Upper lobe of left lung (tissue), 6 donors: ENCODE results near the gene PCSK2. TPM values are rescaled to one million over a fixed set of nuclear protein-coding genes. Genes with fewer than 3 reads are reported as not detected.

Source experiments
- ATAC-seq, 2 donors: fragments of 200-7000 bp; cut with Tn5 transposase; one replicate each; pipeline ENCODE4 v1.9.1; 2022; ENCODE audit warnings: mild to moderate bottlenecking in 2 of 2, moderate library complexity in 2 of 2; ENCODE audit not compliant: low FRiP score in 2 of 2
- DNase-seq, 2 donors: peaks; one replicate each; pipeline ENCODE4 v3.0.0-alpha.2; 2019 to 2020
- H3K27ac ChIP-seq, 4 donors: fragments of 200-600 bp; sonication (generic); one replicate each; pipeline ENCODE4 v1.5.1; 2016 to 2019
- H3K27me3 ChIP-seq, 4 donors: fragments of 200-600 bp; sonication (generic); one replicate each; pipeline ENCODE4 v1.5.1; 2017 to 2019
- H3K36me3 ChIP-seq, 4 donors: fragments of 200-600 bp; sonication (generic); one replicate each; pipeline ENCODE4 v1.5.1; 2016 to 2019
- H3K4me1 ChIP-seq, 4 donors: fragments of 200-600 bp; sonication (generic); one replicate each; pipeline ENCODE4 v1.5.1; 2018 to 2019
- H3K4me3 ChIP-seq, 4 donors: fragments of 200-600 bp; sonication (generic); one replicate each; pipeline ENCODE4 v1.5.1; 2017 to 2019; ENCODE audit warnings: mild to moderate bottlenecking in 2 of 4, moderate library complexity in 1 of 4
- H3K9me3 ChIP-seq, 4 donors: fragments of 200-600 bp; sonication (generic); one replicate each; pipeline ENCODE4 v1.5.1; 2018 to 2019
- CTCF ChIP-seq, 6 experiments: fragments of 450-650 bp in 4 of 6; fragments of 200-600 bp in 2 of 6; sonication (generic) in 2 of 6; IDR thresholded peaks; one replicate each; pipeline ENCODE4 v1.5.1; 2016 to 2019; ENCODE audit warnings: antibody characterized with exemption in 6 of 6
- EP300 ChIP-seq, 4 donors: sonication (generic); formaldehyde crosslinking; IDR thresholded peaks; one replicate each; pipeline ENCODE4 v1.5.1; 2017; ENCODE audit warnings: antibody characterized with exemption in 4 of 4, control low read depth in 2 of 4
- POLR2A ChIP-seq, 4 donors: fragments of 450-650 bp; IDR thresholded peaks; one replicate each; pipeline ENCODE4 v1.5.1; 2016 to 2017; ENCODE audit warnings: antibody characterized with exemption in 4 of 4, mild to moderate bottlenecking in 2 of 4
- POLR2AphosphoS5 ChIP-seq, 2 donors: sonication (generic); formaldehyde crosslinking; IDR thresholded peaks; one replicate each; pipeline ENCODE4 v1.5.1; 2017; ENCODE audit warnings: antibody characterized with exemption in 2 of 2
- WGBS, 2 donors: methylation state at CpG; one replicate each; pipeline ENCODE4 v1.1.5; 2017 to 2018; 5-methylcytosine and 5-hydroxymethylcytosine counted together
- total RNA-seq, 6 donors: library from RNA; depleted of rRNA in 4 of 6; stranded (reverse); fragments of >200 nt in 4 of 6; gene quantifications; one replicate each; pipeline versions ENCODE4 v1.1.0 to v1.2.1, GENCODE V29; 2016 to 2021
- donor health status: DM: no; HTN: no; CAD: no; lungs with moderate emphysema.
- donor health status: DM: no; HTN: yes; CAD: no; lungs with severe emphysema.

The PCSK2 gene
- total RNA-seq, 6 donors from 2014 or later, result 1.4 to 75.3 (median 15.9) TPM

GRCh38 chr20:17197041-17197440, 29.8 kb upstream of the PCSK2 start:
- DNase-seq (no peak), ATAC-seq (no peak)
- Histone ChIP-seq H3K27me3 (no peaks in the 10 kb centered on the region), H3K4me1 (no peaks in the 10 kb centered on the region), H3K4me3 (no peak overlapping the region), H3K27ac (no peak overlapping the region), H3K36me3 (no peaks in the 10 kb centered on the region), H3K9me3 (no peaks in the 10 kb centered on the region)
- 51 to 54% methylated on average over 2 of the region's 2 CpGs for WGBS, 2 donors
- TF ChIP-seq CTCF (IDR thresholded peaks at IDR 0.05) (no peak), POLR2AphosphoS5 (IDR thresholded peaks at IDR 0.05) (no peak), EP300 (IDR thresholded peaks at IDR 0.05) (no peak), POLR2A (IDR thresholded peaks at IDR 0.05) (no peak)

DNA sequence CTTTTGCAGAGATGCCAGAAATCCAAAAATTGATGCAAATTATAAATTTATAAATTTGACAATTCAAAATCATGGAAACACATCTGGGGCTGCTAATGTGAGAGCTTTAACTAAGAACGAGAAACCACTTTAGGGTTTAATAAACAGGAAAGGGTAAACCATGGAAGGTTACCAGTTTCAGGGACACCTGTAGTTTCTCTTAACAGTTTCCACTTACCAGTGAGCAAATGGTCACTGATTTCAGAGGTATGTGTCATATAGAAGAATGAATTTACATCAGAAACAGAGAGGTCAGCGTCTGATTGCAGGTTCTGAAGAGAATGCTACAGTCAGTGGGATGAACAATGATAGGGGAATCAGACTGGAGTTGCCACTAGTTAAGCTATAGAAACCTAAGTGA, 24.8 kb upstream of the PCSK2 start:
- H3K27ac ChIP-seq, result no peak overlapping the region
- H3K36me3 ChIP-seq, result no peaks in the 10 kb centered on the region
- DNase-seq (no peak), ATAC-seq (no peak)
- no peaks in the 10 kb centered on the region for H3K9me3 ChIP-seq
- no peaks in the 10 kb centered on the region for H3K27me3 ChIP-seq
- 64 to 73% methylated on average over 2 of the region's 2 CpGs for WGBS, 2 donors
- H3K4me3 ChIP-seq, result no peak overlapping the region
- TF ChIP-seq EP300 (IDR thresholded peaks at IDR 0.05) (no peak), POLR2A (IDR thresholded peaks at IDR 0.05) (no peak), CTCF (IDR thresholded peaks at IDR 0.05) (no peak), POLR2AphosphoS5 (IDR thresholded peaks at IDR 0.05) (no peak)
- H3K4me1 ChIP-seq, result no peaks in the 10 kb centered on the region

GRCh38 chr20:17202673-17203072, 24.2 kb upstream of the PCSK2 start:
- DNase-seq (no peak), ATAC-seq (peak in 1 of 2 donors; percentile 68)
- Histone ChIP-seq H3K9me3 (no peaks in the 10 kb centered on the region), H3K4me1 (no peaks in the 10 kb centered on the region), H3K27me3 (no peaks in the 10 kb centered on the region), H3K4me3 (no peak overlapping the region), H3K27ac (no peak overlapping the region), H3K36me3 (no peaks in the 10 kb centered on the region)
- no peak for TF ChIP-seq POLR2A (IDR thresholded peaks at IDR 0.05)
- TF ChIP-seq CTCF (IDR thresholded peaks at IDR 0.05), result no peak
- no peak for TF ChIP-seq POLR2AphosphoS5 (IDR thresholded peaks at IDR 0.05)
- no peak for TF ChIP-seq EP300 (IDR thresholded peaks at IDR 0.05)
- 11 to 13% methylated on average over 8 of the region's 8 CpGs for WGBS, 2 donors

GRCh38 chr20:17205084-17205813, 21.6 kb upstream of the PCSK2 start:
- no peak for ATAC-seq
- no peaks in the 10 kb centered on the region for H3K9me3 ChIP-seq
- WGBS, 2 donors, result 74 to 77% methylated on average over 7 of the region's 7 CpGs
- no peak for DNase-seq
- no peak overlapping the region for H3K4me3 ChIP-seq
- H3K27me3 ChIP-seq, result no peaks in the 10 kb centered on the region
- TF ChIP-seq EP300 (IDR thresholded peaks at IDR 0.05) (no peak), POLR2A (IDR thresholded peaks at IDR 0.05) (no peak), CTCF (IDR thresholded peaks at IDR 0.05) (no peak), POLR2AphosphoS5 (IDR thresholded peaks at IDR 0.05) (no peak)
- H3K36me3 ChIP-seq, result no peaks in the 10 kb centered on the region
- H3K27ac ChIP-seq, result no peak overlapping the region
- H3K4me1 ChIP-seq, result no peaks in the 10 kb centered on the region

GRCh38 chr20:17210387-17210786, 16.5 kb upstream of the PCSK2 start:
- Histone ChIP-seq H3K4me1 (no peaks in the 10 kb centered on the region), H3K36me3 (no peaks in the 10 kb centered on the region), H3K9me3 (no peaks in the 10 kb centered on the region), H3K4me3 (no peak overlapping the region), H3K27me3 (no peaks in the 10 kb centered on the region), H3K27ac (no peak overlapping the region)
- WGBS, 2 donors, result 65 to 70% methylated on average over 3 of the region's 3 CpGs
- ATAC-seq (no peak), DNase-seq (no peak)
- no peak for TF ChIP-seq EP300 (IDR thresholded peaks at IDR 0.05)
- no peak for TF ChIP-seq POLR2A (IDR thresholded peaks at IDR 0.05)
- no peak for TF ChIP-seq CTCF (IDR thresholded peaks at IDR 0.05)
